Activated CD4-positive, CD25-positive, alpha-beta regulatory T cell treated with anti-CD3 and anti-CD28 coated beads, Interleukin-2, amount 50 U/mL, for 72 hours (primary cell): ENCODE measurements around the gene SLC66A2.

Source experiments
- DNase-seq: peaks from one replicate; pipeline ENCODE4 v3.0.0; 2021

SLC66A2 gene

DNA sequence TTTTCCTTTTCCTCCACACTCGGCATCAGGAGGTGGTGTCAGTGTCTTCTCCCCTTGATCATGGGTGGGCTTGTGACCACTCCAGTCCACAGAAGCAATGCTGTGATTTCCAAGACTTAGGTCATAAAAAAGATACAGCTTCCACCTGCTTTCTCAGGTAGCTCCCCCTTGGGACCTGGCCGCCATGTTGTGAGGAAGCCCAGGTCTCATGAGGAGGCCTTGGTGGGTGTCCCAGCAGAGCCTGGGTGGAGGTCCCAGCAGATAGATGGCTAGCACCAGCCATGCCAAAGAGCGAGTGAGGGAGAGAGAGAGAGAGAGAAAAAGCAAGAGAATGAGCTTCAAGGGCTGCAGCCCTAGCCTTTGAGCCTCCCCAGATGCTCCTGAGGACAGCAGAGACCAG lies 16.0 kb downstream of the SLC66A2 start:
- DNase-seq, result no peak

DNA sequence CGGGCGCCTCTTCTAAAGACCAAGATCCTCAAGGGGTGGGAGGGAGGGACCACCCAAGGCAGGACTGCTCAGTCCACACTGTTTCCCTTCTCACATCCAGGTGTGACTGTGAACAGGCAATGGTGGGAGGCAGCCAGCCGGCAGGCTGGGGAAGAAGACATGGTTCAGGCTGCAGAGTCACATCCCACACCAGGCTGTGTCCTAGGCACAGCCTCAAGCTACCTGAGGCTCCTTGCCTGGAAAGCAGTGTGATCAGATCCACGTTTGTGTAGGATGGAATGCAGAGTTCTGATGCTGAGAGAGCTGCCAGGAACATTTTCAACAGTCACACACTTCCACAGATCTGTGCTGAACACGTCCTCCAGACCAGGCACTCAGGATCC lies 16.4 kb downstream of the SLC66A2 start:
- peak; percentile 13 for DNase-seq

GRCh38 chr18:79934311-79935097 lies 16.9 kb downstream of the SLC66A2 start:
- DNase-seq, result no peak

- DNase-seq, result peak; percentile 6
Observed at GRCh38 chr18:79933765-79934164, 17.7 kb downstream of the SLC66A2 start.

DNA sequence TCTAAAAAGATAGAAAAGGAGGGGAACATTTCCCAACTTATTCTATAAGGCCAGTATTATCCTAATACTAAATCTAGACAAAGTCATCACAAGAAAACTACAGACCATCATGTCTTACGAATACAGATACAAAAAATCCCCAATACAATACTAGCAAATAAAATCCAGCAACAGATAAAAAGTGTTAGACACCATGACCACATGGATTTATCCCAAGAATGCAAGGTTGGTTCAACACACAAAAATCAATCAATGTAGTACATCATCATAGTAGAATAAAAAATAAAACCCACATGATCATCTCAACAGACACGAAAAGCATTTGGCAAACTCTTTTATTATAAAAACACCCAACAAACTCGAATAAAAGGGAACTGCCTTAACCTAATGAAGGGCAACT lies 18.5 kb downstream of the SLC66A2 start:
- no peak for DNase-seq

GRCh38 chr18:79931475-79931874 lies 20.0 kb downstream of the SLC66A2 start:
- DNase-seq, result no peak

DNA sequence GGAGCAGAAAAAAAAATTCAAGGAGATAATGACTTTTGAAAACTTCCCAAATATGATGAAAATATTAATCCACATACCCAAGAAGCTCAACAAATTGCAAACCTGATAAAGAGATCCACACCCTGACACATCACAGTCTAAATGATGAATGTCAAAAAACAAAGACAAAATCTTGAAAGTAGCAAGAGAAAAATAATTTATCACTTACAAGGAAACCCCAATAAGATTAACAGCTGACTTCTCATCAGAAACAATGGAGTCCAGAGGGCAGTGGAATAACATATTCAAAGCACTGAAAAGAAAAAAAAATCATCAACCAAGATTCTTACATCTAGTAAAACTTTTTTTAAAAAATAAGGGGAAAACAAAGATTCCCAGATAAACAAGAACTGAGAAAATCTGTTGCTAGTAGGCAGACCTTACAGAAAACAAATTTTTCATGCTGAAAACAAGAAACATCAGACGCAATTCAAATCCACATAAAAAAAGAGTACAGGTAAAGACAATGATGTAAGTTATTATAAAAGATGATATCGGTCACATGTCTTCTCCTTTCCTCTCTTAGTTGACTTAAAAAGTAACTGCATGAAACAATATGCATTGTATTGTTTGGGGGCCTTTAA lies 21.3 kb downstream of the SLC66A2 start:
- no peak for DNase-seq

DNA sequence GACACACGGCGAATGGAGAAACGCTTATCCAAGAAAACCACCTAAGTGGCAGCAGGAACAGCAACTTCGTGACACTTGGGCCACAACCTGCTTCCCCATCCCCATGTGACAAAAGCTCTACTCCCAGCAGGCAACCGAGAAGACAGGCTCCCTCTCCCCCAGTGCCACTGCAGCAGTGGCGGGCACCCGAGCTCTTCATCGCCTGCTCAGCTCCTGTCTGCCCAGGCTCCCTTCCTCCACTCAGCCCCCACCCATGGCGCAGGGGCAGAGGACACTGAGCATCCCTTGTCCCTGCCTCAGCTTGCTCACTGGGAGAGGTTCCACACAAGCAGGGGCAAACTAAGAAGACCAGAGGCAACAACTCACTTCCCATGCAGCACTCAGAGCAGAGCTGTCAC lies 22.9 kb downstream of the SLC66A2 start:
- peak; percentile 8 for DNase-seq

- peak; percentile 17 for DNase-seq
Observed at GRCh38 chr18:79927607-79928562, 23.6 kb downstream of the SLC66A2 start.

- DNase-seq, result peak; percentile 24
Observed at GRCh38 chr18:79926715-79927606, 24.5 kb downstream of the SLC66A2 start.

DNA sequence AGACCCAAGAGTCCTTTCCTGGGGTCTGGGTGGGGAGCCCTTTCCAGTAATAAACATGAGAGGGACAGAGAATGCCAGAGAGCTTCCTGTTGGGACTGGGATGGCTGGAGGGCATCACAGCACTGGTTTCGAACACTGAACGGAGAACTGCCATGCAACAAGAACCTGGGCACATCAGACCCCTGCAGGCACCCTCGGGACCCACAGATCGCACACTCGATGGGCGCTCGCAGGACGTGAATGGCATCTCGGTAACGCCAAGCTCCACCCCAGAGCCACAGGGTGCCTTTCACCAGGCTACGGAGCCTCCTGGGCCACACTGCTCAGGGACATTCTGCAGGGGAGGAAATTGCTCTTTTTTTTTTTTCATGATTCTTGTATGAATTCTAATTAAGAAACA lies 25.1 kb downstream of the SLC66A2 start:
- peak; percentile 4 for DNase-seq

DNA sequence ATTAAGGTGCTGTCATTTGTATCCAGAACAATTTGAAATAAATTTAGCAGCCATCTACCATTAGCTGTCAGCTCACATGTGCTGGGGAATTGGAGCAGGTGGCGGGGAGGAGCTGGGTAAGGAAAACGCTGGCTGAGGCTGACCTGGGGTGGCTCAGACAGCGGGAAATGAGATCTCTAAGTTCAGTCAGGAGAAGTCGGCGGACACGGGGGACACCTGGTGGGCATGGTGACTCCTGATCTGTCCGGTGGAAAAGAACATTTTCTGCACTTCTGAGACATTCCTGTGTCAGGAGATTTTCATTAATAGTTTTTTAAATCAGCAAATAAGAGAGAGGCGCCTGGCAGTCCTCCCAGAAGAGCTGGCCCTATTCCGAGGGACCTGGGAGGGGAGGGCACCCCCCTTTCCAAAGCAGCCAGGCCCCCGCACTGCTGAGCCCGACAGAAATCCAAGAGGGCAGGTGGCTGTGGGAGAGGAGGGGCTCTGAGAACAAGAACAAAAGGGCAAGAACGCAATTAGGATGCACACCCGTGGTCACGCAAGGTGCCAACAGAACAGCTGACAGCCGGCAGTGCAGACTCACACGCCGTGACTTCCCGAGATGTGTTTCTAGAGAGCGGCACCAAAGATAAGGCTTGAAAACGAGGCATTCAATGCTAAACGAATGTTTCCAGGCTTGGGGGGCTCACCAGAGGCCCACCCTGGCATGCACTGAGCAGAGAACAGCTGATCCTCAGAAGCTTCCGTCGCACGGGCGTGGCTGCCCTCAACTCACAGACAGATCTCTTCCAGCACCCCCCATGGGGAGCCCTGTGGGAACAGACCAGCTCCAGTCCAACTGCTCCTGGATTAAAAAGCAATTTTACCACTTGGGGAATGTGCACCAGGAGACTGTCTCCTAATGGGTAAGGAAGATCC lies 26.4 kb downstream of the SLC66A2 start:
- peak; percentile 11 for DNase-seq

GRCh38 chr18:79923896-79924585 lies 27.4 kb downstream of the SLC66A2 start:
- peak; percentile 8 for DNase-seq

DNA sequence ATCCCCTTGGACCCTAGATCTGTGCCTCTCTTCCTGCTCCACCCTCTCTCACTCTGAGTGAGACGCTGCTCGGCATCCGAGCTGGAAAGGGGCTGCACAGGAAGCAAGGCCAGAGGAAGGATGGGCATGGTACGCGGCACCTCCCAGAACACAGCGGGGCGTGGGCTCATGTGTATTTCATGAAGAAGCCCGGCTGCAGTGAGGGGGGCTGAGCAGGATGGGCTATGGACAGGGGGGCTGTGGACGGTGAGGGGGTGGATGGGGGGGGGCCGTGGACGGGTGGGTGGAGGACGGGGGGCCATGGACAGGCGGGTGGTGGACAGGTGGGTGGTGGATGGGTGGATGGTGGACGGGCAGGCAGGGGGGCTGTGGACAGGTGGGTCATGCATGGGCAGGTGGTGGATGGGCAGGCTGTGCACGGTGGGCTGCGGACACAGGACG lies 28.5 kb downstream of the SLC66A2 start:
- DNase-seq, result peak; percentile 15

DNA sequence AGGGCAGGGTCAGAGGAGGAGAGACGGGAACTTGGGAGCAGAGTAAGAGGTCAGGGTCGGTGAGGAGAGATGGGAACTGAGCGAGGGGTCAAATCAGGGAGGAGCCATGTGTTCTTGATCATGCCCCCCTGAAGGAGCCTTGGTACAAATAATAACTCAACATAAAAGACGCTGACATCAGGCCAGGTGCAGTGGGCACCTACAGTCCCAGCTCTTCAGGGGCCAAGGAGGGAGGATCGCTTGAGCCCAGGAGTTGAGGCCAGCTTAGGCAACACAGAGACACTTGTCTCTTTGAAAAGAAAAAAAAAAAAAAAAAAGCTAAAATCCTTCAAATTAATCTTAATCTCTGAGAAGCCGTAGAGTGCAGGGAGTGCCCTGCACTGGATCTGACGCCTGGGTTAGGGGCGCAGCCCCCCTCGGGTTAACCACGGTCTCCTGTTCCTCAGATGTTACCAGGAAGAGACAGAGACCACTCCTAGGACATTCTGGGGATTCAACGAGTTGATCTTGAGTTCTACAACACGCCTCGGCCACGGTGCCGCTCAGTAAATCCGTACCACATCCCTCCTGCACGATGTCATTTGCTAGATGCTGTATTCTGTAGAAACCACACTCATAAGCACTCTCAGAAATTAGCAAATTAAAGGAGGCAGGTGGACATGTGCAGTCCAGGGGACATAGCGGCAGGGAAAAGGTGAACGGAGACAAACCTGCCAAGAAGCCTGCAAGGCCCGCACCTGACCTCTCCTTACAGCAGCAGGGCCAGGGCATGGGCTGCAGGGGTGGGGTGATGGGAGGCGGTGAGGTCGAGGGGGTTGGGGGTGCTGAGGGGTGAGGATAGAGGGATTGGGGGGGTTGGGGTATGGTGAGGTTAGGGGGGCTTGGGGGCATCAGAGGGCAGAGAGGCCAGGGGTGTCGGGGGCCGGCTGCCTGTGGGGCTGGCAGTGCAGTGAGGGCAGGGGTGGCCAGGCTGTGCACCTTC lies 29.2 kb downstream of the SLC66A2 start:
- peak; percentile 3 for DNase-seq

DNA sequence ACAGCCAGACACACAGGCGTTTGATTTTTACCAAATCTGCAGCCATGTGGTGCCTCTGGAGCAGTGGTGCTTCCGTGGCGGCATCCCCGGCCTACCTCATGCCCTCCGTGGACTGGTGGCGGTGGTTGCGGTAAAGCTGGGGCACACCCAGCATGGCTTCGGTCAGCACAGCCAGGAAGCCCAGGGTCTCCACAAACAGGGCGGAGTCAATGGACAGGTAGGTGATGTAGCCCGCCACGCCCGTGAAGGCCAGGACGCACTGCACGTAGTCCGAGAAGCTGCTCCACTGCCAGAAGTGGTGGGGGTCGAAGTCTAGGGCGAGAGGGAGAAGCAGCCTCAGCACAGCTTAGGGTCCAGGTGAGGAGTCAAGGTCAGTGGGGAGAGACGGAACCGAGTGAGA lies 32.4 kb downstream of the SLC66A2 start:
- no peak for DNase-seq

DNA sequence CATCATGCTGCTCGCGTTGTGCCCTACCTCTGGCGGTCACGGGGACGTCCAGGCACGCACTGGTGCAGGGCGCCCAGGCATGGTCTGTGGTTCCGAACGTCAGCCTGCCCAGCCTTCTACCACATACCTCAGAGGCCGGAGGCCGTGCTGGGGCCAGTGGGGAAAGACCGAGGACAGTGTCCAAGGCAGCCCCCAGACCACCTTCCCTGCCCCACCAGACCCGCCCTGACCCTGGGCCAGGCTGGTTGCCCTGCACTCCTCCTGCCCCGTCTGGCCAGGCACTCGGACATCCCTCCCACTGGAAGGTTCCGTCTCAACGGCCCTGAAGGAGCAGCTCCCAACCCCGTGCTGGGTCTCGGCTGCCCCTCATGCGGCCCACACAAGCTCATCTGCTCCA lies 32.8 kb downstream of the SLC66A2 start:
- DNase-seq, result no peak

GRCh38 chr18:79917853-79918614 lies 33.4 kb downstream of the SLC66A2 start:
- no peak for DNase-seq
